IPS-11a (cell line): ENCODE results near the gene LMTK2.
A peak's percentile ranks its signal among the peaks of the same experiment; 100 is the strongest.

Source experiments
- H3K4me3 ChIP-seq: one replicate; pipeline ENCODE4 v1.5.1; 2013; ENCODE audit warnings: low read depth, low read length, control low read depth

The LMTK2 gene

DNA sequence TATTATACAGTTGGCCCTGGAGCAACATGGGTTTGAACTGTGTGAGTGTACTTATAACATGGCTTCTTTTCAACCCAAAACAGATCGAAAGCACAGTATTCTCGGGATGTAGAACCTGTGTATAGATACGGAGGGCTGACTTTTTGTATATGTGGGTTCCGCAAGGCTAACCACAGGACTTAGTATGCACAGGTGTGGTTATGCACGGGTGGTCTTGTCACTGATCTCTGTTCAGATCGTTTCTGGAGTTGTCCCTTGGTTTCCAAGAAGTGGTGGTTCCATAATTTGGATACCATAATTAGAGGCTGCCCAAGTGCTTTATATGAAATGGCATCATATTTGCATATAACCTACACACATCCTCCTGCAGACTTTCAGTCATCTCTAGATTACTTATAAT lies 93.7 kb downstream of the LMTK2 start:
- H3K4me3 ChIP-seq = no peak overlapping the region

DNA sequence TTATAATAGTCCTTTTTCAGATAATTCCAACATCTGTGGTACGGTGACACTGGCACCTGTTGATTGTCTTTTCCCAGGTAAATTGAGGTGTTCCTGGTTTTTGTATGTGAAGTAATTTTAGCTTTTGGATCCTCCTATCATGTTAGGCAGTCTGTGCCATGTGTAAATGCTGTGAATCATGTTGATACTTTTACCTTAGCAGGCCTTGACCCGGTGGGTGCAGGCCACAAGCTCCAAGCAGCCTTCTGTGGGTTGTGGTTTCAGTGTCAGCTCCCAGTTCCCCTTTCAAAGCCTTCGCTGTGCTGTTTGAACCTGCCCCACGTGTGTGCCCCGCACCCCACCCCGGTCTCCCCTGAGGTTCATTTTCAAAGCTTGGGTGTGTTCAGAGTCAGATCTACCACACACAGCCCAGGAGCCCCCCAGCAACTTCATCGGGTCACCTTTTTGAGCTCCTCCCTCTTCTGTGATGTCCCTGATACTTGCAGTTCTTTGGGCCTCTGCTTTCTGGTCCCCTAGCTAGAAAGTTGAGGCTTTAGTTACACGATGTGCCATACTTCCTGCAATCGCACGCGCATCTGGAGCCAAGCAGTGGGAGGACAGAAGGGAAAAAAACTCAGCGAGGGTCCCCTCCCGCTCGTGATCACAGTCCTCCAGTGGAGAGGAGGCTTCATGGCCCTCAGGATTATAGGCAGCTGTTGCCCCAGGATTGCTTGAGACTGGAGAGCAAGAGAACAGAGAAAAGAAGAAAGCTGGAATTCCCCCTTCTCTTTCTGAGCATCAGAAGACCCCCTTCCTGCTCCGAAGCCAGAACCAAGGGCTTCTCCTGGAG lies 95.9 kb downstream of the LMTK2 start:
- no peak overlapping the region for H3K4me3 ChIP-seq

DNA sequence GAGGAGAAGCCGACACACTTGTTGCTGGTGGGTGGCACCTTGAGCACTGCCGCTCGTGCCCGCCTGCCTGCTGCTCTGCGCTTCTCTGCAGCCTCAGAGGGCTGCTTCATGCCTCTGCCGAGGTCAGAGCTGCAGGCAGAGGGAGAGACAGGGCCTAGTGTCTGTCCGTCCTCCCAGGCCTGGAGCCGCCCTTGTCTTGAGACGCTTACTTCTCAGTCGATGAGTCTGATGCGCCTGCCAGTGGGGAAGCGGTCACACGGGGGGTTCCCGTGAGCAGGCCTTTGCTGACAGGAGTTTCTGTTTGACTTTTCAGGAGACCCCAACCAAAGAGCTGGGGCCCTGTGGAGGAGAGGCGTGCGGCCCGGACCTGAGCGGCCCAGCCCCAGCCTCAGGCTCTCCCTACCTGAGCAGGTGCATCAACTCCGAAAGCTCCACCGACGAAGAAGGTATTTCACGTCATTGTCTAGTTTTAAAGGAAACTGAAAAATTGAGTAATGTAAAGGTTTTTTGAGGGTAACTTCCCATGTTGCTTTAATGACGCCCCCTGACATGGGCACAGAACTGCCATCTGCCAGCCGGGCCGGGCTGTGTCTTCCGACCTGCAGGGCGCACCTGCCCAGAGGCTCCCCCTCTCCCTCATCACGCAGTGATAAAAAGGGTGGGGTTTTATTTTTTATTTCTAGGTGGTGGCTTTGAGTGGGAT lies 96.8 kb downstream of the LMTK2 start:
- no peak overlapping the region for H3K4me3 ChIP-seq

DNA sequence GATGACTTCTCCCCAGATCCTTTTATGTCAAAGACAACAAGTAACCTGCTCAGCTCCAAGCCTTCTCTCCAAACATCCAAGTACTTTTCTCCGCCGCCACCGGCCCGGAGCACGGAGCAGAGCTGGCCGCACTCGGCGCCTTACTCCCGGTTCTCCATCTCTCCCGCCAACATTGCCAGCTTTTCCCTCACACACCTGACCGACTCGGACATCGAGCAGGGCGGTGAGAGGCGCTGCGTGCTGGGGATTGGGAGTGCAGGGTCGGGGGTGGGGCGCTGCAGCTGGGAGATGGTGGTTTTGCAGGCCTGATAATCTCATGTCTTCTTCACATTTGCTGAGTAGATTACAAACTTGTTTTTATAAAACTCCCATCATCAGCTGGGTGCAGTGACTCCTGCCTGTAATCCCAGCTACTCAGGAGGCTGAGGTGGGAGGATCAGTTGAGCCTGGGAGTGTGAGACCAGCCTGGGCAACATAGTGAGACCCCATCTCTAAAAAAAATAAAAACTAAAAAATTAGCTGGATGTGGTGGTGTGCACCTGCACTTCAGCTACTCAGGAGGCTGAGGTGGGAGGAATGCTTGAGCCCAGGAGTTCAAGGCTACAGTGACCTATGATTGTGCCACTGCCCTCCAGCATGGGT lies 97.4 kb downstream of the LMTK2 start:
- H3K4me3 ChIP-seq = no peak overlapping the region

DNA sequence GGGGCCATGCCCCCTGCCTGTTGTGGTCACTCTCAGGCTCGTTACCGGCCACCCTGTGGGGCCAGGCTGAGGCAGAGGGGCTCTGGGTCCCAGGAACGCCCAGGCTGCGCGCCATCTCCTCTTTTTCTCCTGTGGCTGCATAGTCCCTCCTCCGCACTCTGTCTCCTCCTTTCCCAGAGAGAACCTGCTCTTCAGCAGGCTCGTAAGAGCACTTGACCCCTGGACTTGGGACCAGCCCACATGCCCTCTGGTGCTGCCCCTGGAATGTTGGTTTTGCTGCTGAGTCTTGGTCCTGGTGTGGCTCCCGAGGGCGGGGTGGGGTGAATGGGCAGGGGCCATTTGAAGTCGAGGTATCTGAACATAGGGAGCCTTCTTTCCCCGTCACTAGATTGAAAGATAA lies 98.0 kb downstream of the LMTK2 start:
- H3K4me3 ChIP-seq = no peak overlapping the region

DNA sequence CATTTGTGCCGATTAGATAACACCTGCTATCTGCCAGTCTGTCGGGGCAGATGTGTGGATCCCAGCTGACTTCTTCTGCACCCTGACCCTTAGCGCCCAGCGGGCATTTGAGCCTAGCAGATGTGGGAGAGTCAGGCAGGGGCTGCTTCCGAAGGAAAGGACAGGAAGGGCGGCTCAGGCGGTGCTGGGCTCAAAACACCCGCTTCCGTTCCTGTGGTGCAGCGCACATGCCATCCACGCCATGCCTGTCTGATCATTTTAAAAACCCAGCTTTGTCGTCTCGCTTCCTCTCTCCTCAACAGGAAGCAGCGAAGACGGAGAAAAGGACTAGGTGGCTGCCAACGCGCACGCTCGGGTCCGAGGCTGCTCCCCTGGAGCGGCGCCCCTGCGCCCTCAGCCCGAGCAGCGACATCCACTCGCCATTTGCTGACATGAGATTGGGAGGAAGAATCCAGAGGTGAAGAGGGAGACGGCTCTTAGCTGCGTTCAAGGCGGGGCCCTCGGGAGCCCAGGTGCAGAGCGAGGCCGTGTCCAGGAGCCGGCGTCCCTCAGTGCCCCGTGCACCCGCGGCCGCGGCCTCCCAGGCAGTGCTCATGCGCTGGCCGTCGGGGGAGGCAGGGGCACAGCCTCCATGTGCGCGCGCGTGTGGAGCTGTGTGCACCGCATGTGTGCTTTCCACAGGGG lies 98.6 kb downstream of the LMTK2 start:
- H3K4me3 ChIP-seq = no peak overlapping the region

DNA sequence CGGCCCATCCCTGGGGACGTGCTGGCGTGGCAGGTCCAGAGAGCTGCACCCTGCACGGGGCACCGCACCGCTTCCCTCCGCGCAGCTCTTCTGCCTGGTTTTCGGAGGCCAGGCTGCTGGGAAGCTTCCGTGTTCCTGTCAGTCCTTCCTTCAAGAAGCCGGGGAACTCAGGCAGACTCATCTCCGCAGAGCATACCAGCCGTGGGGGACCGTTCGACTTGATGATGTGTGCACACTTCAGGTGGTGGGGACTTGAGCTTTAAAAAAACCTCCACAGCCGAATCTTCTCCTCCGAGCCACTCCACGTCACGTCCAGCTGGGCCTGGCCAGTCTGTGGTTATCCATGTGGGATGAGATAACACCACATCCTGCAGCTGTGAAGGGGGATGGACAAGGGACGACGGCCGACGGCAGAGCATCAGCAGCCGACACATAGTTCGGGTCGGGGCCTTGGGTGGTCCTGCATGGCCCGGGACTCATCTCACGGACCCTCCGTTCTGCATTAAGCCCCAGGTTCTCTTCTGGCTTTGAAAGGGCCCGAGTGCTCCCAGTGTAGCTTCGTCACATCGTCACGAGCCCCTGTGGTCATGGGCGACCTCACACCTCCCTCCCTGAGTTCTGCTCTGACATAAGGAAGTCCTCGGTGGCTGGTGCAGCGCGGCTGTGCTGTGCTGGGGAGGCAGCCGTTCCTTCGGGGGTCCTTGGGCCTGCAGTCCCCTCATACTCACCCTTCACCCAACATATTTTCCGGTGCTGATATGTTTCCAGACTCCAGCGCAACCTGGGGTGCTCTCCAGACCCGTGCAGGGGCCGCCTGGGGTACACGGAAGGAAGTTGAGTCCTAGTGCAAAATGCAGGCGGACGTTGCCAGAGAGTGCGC lies 100.0 kb downstream of the LMTK2 start:
- no peak overlapping the region for H3K4me3 ChIP-seq

DNA sequence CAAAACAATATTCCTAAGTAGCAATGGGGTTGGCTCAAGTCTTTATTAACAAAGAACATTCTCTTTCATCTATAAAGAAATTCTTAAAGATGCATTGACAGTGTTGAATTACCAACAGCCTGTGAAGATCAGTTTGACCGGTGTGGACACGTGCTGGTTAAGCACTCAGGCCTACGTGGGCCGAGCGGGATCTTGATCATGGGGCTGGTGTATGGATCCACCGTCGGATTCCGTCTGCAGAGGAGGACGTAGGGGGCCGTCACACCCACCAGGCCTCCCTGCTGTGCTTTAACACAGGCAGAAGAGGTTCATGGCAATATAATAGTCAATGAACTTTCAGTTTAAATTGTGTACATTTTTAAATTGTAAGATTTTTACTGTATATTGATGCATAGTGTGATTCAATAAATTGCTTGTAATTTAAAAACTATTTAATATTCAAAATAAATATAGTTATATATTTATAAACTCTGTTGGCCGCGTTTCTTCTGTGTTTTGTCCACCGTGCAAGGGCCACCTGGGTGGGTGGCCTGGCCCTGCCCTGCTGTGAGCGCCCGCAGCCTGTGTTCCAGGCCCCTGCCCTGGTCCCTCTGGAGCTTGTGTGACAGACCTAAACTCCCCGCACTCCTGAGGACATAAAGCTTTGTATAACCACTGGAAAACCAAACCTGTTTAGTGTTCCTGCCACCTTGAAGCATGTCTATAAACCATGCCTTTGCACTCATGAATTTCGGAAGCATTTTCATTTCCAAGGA lies 102.7 kb downstream of the LMTK2 start:
- no peak overlapping the region for H3K4me3 ChIP-seq

DNA sequence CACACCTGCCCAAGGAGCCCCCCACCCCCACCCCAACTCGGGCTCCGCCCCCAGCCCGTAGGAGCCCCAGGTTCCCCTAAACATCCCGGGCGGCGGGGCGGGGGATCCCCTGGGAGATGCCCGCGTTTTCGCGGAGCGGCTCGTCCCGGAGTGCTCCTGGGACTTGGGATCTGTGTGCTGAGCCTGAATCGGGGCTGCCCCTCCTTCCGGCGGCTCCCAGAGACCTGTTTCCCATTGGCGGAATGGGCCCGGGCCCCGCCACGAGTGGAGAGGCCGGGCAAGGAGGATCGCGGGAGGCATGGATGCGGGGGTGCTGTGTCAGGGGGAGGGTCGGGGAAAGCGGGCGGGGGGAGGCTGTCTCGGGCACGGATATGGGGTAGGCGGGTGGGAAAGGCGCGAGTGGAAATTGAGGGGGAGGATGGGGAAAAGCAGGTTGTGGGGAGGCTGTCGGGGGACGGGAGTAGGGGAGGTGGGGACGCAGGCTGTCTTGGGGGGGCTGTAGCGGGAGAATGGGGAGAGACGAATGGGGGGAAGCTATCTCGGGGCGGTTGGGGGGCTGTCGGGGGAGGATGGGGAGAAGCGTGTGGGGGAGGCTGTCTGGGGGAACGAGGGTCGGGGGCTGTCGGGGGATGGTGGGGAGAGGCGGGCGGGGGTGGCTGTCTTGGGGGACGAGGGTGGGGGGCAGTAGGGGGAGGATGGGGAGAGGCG lies 104.0 kb downstream of the LMTK2 start:
- H3K4me3 ChIP-seq = peak overlapping the region; percentile 1

DNA sequence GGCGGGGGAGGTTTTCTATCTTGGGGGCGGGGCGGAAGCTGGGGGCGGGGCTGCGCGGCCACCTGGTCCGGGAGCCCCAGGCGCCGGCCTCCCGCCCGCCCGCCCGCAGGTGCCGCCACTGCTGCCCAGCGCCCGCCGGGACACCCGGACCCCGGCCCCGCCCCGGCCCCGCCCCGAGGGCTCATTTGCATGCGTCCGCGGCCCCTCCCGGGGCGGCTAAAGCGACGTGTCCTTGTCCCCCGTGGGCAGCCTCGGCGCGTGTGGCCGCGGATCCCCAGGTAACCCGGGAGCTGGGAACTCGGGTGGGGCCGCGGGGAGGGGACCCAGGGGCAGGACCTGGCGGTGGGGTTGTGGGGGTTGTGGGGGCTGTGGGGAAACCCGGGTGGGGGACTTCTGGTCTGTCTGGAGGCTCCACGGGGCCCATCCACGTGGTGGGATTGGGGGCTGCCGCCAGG lies 104.6 kb downstream of the LMTK2 start, which contains the start of gene BHLHA15:
Gene BHLHA15, plus strand, starts transcription at position 219 of the 455 bp plus-strand sequence. CDS start 871 bp downstream, outside the sequence.
- H3K4me3 ChIP-seq = peak within 1 kb of the TSS; percentile 1

DNA sequence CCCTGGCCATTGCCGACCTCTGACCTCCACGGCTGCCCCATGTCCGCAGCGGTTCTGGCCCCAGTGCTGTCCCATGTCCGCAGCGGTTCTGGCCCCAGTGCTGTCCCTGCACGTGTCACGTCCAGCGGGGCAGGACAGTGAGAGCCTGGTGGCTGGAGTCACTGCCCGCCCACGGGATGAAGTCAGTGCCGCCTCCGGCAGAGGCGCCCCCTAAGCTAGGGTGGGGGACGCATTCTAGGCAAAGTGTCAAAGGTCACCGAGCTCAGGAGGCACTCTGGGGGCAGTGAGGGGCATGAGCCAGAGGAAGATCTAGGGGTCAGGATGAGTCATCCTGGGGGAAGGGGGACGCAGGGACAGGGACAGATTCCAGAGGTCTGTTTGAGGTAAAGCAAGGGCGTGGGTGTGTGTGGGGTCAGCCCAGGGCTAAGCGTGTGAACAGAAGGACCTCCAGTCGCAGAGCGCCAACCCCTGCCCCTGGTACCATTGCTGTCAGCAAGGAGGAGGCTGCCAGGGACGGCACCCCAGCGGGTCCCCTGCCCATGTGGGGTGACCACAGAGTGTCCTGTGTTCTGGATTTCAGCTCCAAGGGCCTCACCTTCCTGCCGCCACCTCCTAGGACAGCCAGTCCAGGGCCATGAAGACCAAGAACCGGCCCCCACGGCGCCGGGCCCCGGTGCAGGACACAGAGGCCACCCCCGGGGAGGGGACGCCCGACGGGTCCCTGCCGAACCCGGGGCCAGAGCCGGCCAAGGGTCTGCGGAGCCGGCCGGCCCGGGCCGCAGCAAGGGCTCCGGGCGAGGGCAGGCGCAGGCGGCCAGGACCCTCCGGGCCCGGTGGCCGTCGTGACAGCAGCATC lies 105.2 kb downstream of the LMTK2 start:
- H3K4me3 ChIP-seq = no peak overlapping the region

DNA sequence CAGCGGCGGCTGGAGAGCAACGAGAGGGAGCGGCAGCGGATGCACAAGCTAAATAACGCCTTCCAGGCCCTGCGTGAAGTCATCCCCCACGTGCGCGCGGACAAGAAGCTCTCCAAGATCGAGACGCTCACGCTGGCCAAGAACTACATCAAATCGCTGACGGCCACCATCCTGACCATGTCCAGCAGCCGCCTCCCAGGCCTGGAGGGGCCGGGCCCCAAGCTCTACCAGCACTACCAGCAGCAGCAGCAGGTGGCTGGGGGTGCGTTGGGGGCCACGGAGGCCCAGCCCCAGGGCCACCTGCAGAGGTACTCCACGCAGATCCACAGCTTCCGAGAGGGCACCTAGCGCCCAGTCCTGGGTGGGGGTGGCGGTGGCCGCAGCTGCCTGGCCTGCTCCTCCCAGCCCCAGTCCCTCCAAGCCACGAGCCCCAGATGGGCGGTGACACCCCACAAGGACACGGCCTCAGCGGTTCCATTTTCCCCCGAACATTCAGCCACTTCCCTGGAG lies 105.9 kb downstream of the LMTK2 start:
- H3K4me3 ChIP-seq = no peak overlapping the region

DNA sequence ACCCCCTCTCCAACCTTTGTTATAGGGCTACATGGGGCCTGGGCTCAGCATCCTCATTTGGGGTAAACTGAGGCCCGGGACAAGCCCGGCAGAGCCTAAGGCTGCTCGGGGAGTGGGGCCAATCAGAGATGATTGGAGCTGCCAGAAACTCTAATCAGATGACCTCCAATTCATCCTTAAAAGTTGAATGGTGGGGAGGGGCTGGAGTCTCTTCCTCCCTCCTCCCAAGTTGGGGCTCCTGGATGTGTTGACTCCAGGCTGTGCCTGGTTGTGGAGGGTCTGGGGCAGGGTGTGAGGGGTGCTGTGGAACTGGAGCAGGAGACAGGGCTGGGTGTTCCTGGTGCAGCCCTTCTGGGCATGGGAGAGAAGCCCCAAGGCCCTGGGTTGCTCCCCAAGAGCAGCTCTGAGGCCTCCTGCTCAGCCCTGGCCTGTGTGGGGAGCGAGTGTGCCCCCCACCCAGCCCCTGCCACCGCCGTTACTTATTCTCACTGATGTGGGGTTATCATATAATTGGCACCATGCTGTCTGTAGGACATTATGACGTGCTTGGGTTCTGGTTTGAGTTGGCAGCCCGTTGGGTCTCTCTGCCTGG lies 106.7 kb downstream of the LMTK2 start:
- no peak overlapping the region for H3K4me3 ChIP-seq

DNA sequence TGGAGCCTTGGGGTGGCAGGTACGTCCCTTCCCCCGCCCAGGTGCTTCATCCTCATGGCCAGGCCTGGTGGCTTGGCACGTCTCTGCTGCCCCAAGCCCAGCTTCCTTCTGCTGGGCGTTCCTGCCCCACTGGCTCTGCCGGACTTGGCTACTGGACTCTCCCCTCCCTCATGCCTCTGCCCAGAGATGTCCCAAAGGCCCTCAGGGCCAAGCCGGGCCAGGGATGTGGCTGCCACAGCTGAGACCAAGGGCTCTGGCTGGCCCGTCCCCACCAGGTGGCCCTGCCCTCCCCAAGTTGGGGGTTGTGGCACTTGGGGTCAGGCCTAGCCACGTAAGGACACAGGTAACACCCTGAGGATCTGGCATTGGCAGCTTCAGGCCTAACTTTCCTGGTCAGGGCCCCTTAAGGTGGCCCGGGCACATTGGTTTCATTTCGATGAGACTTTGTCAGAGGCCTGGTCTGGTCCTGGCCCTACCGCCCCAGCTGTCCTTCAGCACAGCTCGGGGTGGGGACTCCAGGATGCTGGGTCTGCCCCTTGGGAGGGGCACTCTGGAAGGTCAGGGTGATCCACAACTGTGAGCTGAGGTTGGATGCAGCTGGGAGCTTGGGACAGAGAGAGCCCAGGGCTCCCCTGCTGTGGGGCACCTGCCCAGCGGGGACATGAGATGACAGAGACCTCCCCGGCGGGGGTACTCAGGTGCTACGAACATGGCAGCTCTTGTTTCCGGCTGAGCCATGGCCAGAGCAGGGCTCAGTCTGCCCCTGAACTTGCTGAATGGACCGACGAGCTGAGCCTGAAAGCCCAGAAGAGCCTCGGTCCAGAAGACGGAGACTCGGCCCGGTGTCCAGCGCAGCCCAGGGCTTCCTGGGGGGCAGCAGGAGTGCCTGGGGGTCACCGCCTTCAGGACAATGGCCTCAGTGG lies 107.5 kb downstream of the LMTK2 start:
- H3K4me3 ChIP-seq = no peak overlapping the region

DNA sequence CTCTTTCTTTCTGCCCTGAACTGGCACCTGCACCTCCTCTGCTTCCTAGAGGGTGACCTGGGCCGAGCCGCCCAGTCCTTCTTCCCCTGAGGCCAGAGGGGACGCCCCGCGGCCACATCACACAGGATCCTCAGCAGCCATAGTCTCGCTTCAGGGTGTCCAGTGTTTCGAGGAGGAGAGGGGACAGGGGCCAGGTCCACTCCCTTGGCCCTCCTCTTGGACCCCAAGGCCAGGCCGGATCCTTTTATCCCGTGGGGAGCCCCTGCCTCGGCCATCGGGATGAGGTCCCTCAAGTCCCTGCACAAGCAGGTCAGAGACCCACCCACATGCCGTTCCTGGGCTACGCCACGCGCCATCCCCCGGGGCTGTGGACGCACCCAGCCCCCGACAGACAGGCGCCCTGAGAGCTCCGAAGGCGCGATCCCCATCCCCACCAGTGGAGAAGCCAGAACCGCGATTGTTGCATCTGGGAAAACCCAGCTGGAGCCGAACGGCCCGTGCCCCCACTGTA lies 108.2 kb downstream of the LMTK2 start:
- H3K4me3 ChIP-seq = no peak overlapping the region
